HepG2 (cell line): Measurements from ENCODE around the gene SLC2A10. TPM values are rescaled to one million over a fixed set of nuclear protein-coding genes. Genes with fewer than 3 reads are reported as not detected.

Source experiments
- ESRRA ChIP-seq: sonication (generic); formaldehyde crosslinking; IDR thresholded peaks from 2 replicates; pipeline ENCODE4 v1.5.1; 2020; ENCODE audit warnings: mild to moderate bottlenecking, low read depth, missing genetic modification reagents
- HCFC1 ChIP-seq: fragments of 150-350 bp; IDR thresholded peaks from 2 replicates; pipeline ENCODE4 v1.6.1; 2014; ENCODE audit warnings: low read depth, low read length
- LRRFIP1 ChIP-seq: sonication (generic); formaldehyde crosslinking; conservative IDR thresholded peaks from 2 replicates; pipeline ENCODE4 v1.4.0; 2020; ENCODE audit warnings: missing genetic modification reagents
- MAFF ChIP-seq: IDR thresholded peaks from 2 replicates; pipeline ENCODE4 v1.6.1; 2011; ENCODE audit warnings: low read depth, low read length, improper control_type of control experiment
- MEIS2 ChIP-seq: sonication (generic); formaldehyde crosslinking; IDR thresholded peaks from 2 replicates; pipeline ENCODE4 v1.9.0; 2021; ENCODE audit warnings: mild to moderate bottlenecking, missing genetic modification reagents
- MTERF4 ChIP-seq: sonication (generic); formaldehyde crosslinking; IDR thresholded peaks from 2 replicates; pipeline ENCODE4 v1.8.0; 2023; ENCODE audit warnings: mild to moderate bottlenecking, missing genetic modification reagents
- MTF2 ChIP-seq: sonication (generic); formaldehyde crosslinking; IDR thresholded peaks from 2 replicates; pipeline ENCODE4 v1.5.0; 2020; ENCODE audit warnings: missing genetic modification reagents, borderline replicate concordance
- MXD3 ChIP-seq: IDR thresholded peaks from 2 replicates; pipeline ENCODE4 v1.6.1; 2016; ENCODE audit warnings: mild to moderate bottlenecking, missing biosample characterization, missing genetic modification reagents
- NBN ChIP-seq: fragments of 450-650 bp; conservative IDR thresholded peaks from 2 replicates; pipeline ENCODE4 v1.6.1; 2017
- PRDM4 ChIP-seq: sonication (generic); formaldehyde crosslinking; IDR thresholded peaks from 2 replicates; pipeline ENCODE4 v1.9.0; 2021; ENCODE audit warnings: missing genetic modification reagents, borderline replicate concordance
- PRPF4 ChIP-seq: fragments of 200-400 bp; formaldehyde crosslinking; IDR thresholded peaks from 2 replicates; pipeline ENCODE4 v1.6.1; 2016; ENCODE audit warnings: low read length, low read depth; ENCODE audit not compliant: poor library complexity, severe bottlenecking
- PTBP1 ChIP-seq: fragments of 200-400 bp; formaldehyde crosslinking; IDR thresholded peaks from 2 replicates; pipeline ENCODE4 v1.6.1; 2018; ENCODE audit warnings: low read length, low read depth; ENCODE audit not compliant: poor library complexity, severe bottlenecking
- SAP130 ChIP-seq: IDR thresholded peaks from 2 replicates; pipeline ENCODE4 v1.6.1; 2016; ENCODE audit warnings: low read depth
- TCF7L2 ChIP-seq: IDR thresholded peaks from 2 replicates; pipeline ENCODE4 v1.6.1; 2011; ENCODE audit warnings: mild to moderate bottlenecking, low read depth, low read length, moderate library complexity
- TOPORS ChIP-seq: sonication (generic); formaldehyde crosslinking; IDR thresholded peaks from 2 replicates; pipeline ENCODE4 v1.8.0; 2023; ENCODE audit warnings: mild to moderate bottlenecking, missing genetic modification reagents
- ZBTB8A ChIP-seq: sonication (generic); formaldehyde crosslinking; IDR thresholded peaks from 2 replicates; pipeline ENCODE4 v1.4.0; 2020; ENCODE audit warnings: mild to moderate bottlenecking, low read depth, missing genetic modification reagents, borderline replicate concordance
- ZKSCAN8 ChIP-seq: IDR thresholded peaks from 2 replicates; pipeline ENCODE4 v1.6.1; 2016; ENCODE audit warnings: borderline replicate concordance, missing genetic modification reagents, missing compliant biosample characterization
- ZNF136 ChIP-seq: sonication (generic); formaldehyde crosslinking; IDR thresholded peaks from 2 replicates; pipeline ENCODE4 v1.8.1; 2022; ENCODE audit warnings: low read depth, mild to moderate bottlenecking, moderate library complexity, missing genetic modification reagents
- ZNF143 ChIP-seq: sonication (generic); formaldehyde crosslinking; IDR thresholded peaks from 2 replicates; pipeline ENCODE4 v1.4.0; 2020; ENCODE audit warnings: missing genetic modification reagents
- ZNF256 ChIP-seq: sonication (generic); formaldehyde crosslinking; conservative IDR thresholded peaks from 2 replicates; pipeline ENCODE4 v1.4.0; 2020; ENCODE audit warnings: missing genetic modification reagents
- ZNF510 ChIP-seq: sonication (generic); formaldehyde crosslinking; IDR thresholded peaks from 2 replicates; pipeline ENCODE4 v1.4.0; 2020; ENCODE audit warnings: low read depth, mild to moderate bottlenecking, missing genetic modification reagents
- ZNF546 ChIP-seq: sonication (generic); formaldehyde crosslinking; conservative IDR thresholded peaks from 2 replicates; pipeline ENCODE4 v1.8.1; 2023; ENCODE audit warnings: mild to moderate bottlenecking, missing genetic modification reagents
- ZNF556 ChIP-seq: sonication (generic); formaldehyde crosslinking; IDR thresholded peaks from 2 replicates; pipeline ENCODE4 v1.4.0; 2020; ENCODE audit warnings: mild to moderate bottlenecking, missing genetic modification reagents, borderline replicate concordance
- ZNF704 ChIP-seq: sonication (generic); formaldehyde crosslinking; IDR thresholded peaks from 2 replicates; pipeline ENCODE4 v1.8.1; 2023; ENCODE audit warnings: mild to moderate bottlenecking, inconsistent platforms, moderate library complexity, missing genetic modification reagents, borderline replicate concordance
- ZSCAN21 ChIP-seq: sonication (generic); formaldehyde crosslinking; IDR thresholded peaks from 2 replicates; pipeline ENCODE4 v1.8.0; 2022; ENCODE audit warnings: mild to moderate bottlenecking, missing genetic modification reagents, moderate library complexity, borderline replicate concordance
- polyA plus RNA-seq, 8 experiments: library from polyadenylated mRNA; depleted of rRNA in 3 of 8; stranded (reverse) in 7 of 8; unstranded in 1 of 8; fragments of >200 nt; fragmentation: Illumina TruSeq in 4 of 8; extraction: Trizol in 4 of 8; gene quantifications; 2 replicates each; pipeline versions ENCODE4 v1.2.1 to v1.2.3, GENCODE V29; 2011 to 2016; ENCODE audit warnings: low read depth in 4 of 8, missing spikeins in 1 of 8, mixed read lengths in 1 of 8; ENCODE audit not compliant: insufficient read depth in 1 of 8
- total RNA-seq, 5 experiments: library from RNA; depleted of rRNA; stranded (reverse); fragments of >200 nt; fragmentation: Illumina TruSeq; extraction: Trizol; gene quantifications; 2 replicates each; pipeline ENCODE4 v1.2.3, GENCODE V29; 2016; ENCODE audit warnings: low read depth in 1 of 5

SLC2A10 gene
- total and polyA plus RNA-seq, 2 of the 13 experiments (the other 11 are each of a cell fraction or from before 2014, with no cell fraction given), result 16.0 to 18.4 TPM

GRCh38 chr20:46709055-46709458, 392 bp upstream of the SLC2A10 start (continued):
- TF ChIP-seq MTERF4 (CRISPR knock-in tag) (0 out of 2 replicates have a peak, but pooled peaks have one; percentile 30), PRDM4 (CRISPR knock-in tag) (no peak), MXD3 (no peak), ZNF704 (no peak), NBN (0 out of 2 replicates have a peak, but pooled peaks have one; percentile 29), HCFC1 (no peak), ZNF510 (CRISPR knock-in tag) (no peak), PTBP1 (no peak), ZSCAN21 (CRISPR knock-in tag) (no peak), ESRRA (CRISPR knock-in tag) (no peak), ZNF143 (CRISPR knock-in tag) (no peak), ZKSCAN8 (CRISPR knock-in tag) (no peak), TOPORS (CRISPR knock-in tag) (no peak), LRRFIP1 (no peak), MAFF (no peak), ZNF256 (CRISPR knock-in tag) (no peak), MTF2 (CRISPR knock-in tag) (no peak), TCF7L2 (no peak), SAP130 (CRISPR knock-in tag) (no peak; the same call in 1 of the 2 replicates), ZNF556 (CRISPR knock-in tag) (no peak), ZBTB8A (CRISPR knock-in tag) (no peak), ZNF136 (CRISPR knock-in tag) (no peak), MEIS2 (CRISPR knock-in tag) (no peak), ZNF546 (CRISPR knock-in tag) (no peak), PRPF4 (peak; percentile 53)
